PC-9 (cell line): ENCODE measurements around the gene CHFR. TPM values are rescaled to one million over a fixed set of nuclear protein-coding genes. Genes with fewer than 3 reads are reported as not detected.

Source experiments
- BruUV-seq: library from RNA; stranded (reverse); fragments of 400-500 nt; replicated peaks from 2 replicates; lab custom pipeline; 2021; lab: Mats Ljungman, UMichigan
- CTCF ChIA-PET: fragments of 300-600 bp; sonication (Branson Sonifier 250); formaldehyde crosslinking; loops from one replicate; lab custom pipeline; 2022; ENCODE audit warnings: antibody characterized with exemption; lab: Charles Lee
- POLR2A ChIA-PET: fragments of 300-600 bp; sonication (Branson Sonifier 250); formaldehyde crosslinking; loops from one replicate; lab custom pipeline; 2022; ENCODE audit warnings: antibody characterized with exemption; ENCODE audit not compliant: unreplicated experiment; lab: Charles Lee
- DNase-seq, 2 experiments: peaks; one replicate each; pipeline versions ENCODE4 v3.0.0 to v3.0.0-alpha.2; 2015 to 2022; ENCODE audit warnings: mixed read lengths in 1 of 2
- H2AFZ ChIP-seq: fragments of 200-600 bp; sonication (generic); 2 replicates; pipeline ENCODE4 v1.8.1; 2017; ENCODE audit warnings: antibody characterized with exemption
- H3F3A ChIP-seq: fragments of 200-600 bp; sonication (generic); 2 replicates; pipeline ENCODE4 v1.8.1; 2017; ENCODE audit warnings: antibody characterized with exemption, mild to moderate bottlenecking, low read depth; ENCODE audit not compliant: insufficient read depth
- H3K27ac ChIP-seq: fragments of 200-600 bp; sonication (generic); 2 replicates; pipeline ENCODE4 v1.6.1; 2016; ENCODE audit warnings: mixed run types
- H3K27me3 ChIP-seq: fragments of 200-600 bp; sonication (generic); 2 replicates; pipeline ENCODE4 v1.6.1; 2016; ENCODE audit warnings: low read depth, mixed run types; ENCODE audit not compliant: insufficient read depth
- H3K36me3 ChIP-seq: fragments of 200-600 bp; sonication (generic); 2 replicates; pipeline ENCODE4 v1.6.1; 2016; ENCODE audit warnings: low read depth, mixed run types
- H3K4me1 ChIP-seq: fragments of 200-600 bp; sonication (generic); replicated peaks from 2 replicates; pipeline ENCODE4 v1.6.1; 2016; ENCODE audit warnings: mixed run types; ENCODE audit not compliant: insufficient read depth
- H3K4me2 ChIP-seq: fragments of 200-600 bp; sonication (generic); 2 replicates; pipeline ENCODE4 v1.6.1; 2017; ENCODE audit warnings: mixed run types
- H3K4me3 ChIP-seq: fragments of 200-600 bp; sonication (generic); 2 replicates; pipeline ENCODE4 v1.6.1; 2016; ENCODE audit warnings: mixed run types
- H3K79me2 ChIP-seq: fragments of 200-600 bp; sonication (generic); 2 replicates; pipeline ENCODE4 v1.6.1; 2017; ENCODE audit warnings: low read depth, mixed run types
- H3K9me2 ChIP-seq: fragments of 200-600 bp; sonication (generic); 2 replicates; pipeline ENCODE4 v1.8.1; 2017; ENCODE audit warnings: mild to moderate bottlenecking; ENCODE audit not compliant: insufficient read depth
- H3K9me3 ChIP-seq: fragments of 200-600 bp; sonication (generic); 2 replicates; pipeline ENCODE4 v1.8.1; 2016; ENCODE audit warnings: low read depth; ENCODE audit not compliant: insufficient read depth
- H4K20me1 ChIP-seq: fragments of 200-600 bp; sonication (generic); 2 replicates; pipeline ENCODE4 v1.8.1; 2017; ENCODE audit not compliant: insufficient read depth
- CTCF ChIP-seq: fragments of 200-600 bp; sonication (generic); conservative IDR thresholded peaks from 2 replicates; pipeline ENCODE4 v1.6.1; 2017; ENCODE audit warnings: mixed run types, antibody characterized with exemption, mild to moderate bottlenecking, moderate library complexity
- EZH2 ChIP-seq: fragments of 200-600 bp; sonication (generic); IDR thresholded peaks from 2 replicates; pipeline ENCODE4 v1.8.0; 2017; ENCODE audit warnings: antibody characterized with exemption, low read depth
- intact Hi-C: fragments of 100-400 bp; cut with micrococcal nuclease; formaldehyde crosslinking; loops from one replicate; pipeline ENCODE4 v1.10.0; 2022; ENCODE audit not compliant: unreplicated experiment
- total RNA-seq: library from RNA; stranded (reverse); gene quantifications from 2 replicates; pipeline ENCODE4 v1.2.3, GENCODE V29; 2021

CHFR gene
- total RNA-seq, 1 experiment from 2014 or later = 17.8 TPM

GRCh38 chr12:132872073-132872855 lies 15.1 kb downstream of the CHFR start:
- Histone ChIP-seq H4K20me1 (no peaks in the 10 kb centered on the region), H3K9me3 (no peaks in the 10 kb centered on the region), H3K4me1 (no peaks in the 10 kb centered on the region), H3K4me2 (no peak overlapping the region), H3K4me3 (no peak overlapping the region), H3K9me2 (no peaks in the 10 kb centered on the region), H3K27me3 (no peaks in the 10 kb centered on the region), H3K79me2 (no peaks in the 10 kb centered on the region), H3K36me3 (peaks cover 2% of the 10 kb centered on the region; the same call in 1 of the 2 replicates), H2AFZ (no peak overlapping the region), H3F3A (peaks cover 2% of the 10 kb centered on the region; the same call in 1 of the 2 replicates), H3K27ac (no peak overlapping the region)
- ChIA-PET CTCF (no interaction called here), POLR2A (no interaction called here)
- TF ChIP-seq EZH2 (no peak), CTCF (no peak)
- no TSS peak for BruUV-seq
- intact Hi-C loops = no loop called here
- no peak for DNase-seq

- Histone ChIP-seq H3K27me3 (no peaks in the 10 kb centered on the region), H2AFZ (no peak overlapping the region), H4K20me1 (no peaks in the 10 kb centered on the region), H3K4me2 (no peak overlapping the region), H3K9me3 (peaks cover 9% of the 10 kb centered on the region; the same call in 1 of the 2 replicates), H3K27ac (no peak overlapping the region), H3K4me3 (no peak overlapping the region), H3K4me1 (no peaks in the 10 kb centered on the region), H3K79me2 (no peaks in the 10 kb centered on the region), H3K36me3 (peaks cover 7% of the 10 kb centered on the region; the same call in 1 of the 2 replicates), H3F3A (peaks cover 18% of the 10 kb centered on the region), H3K9me2 (no peaks in the 10 kb centered on the region)
- CTCF ChIA-PET = interaction anchor here (0.7 kb wide), 1 partner anchor 231 kb away, joined by 13 read pairs; no protein-coding TSS in a partner anchor
- no peak for DNase-seq
- no TSS peak for BruUV-seq
- TF ChIP-seq CTCF = no peak
- no peak for TF ChIP-seq EZH2
- POLR2A ChIA-PET = no interaction called here
- intact Hi-C loops = no loop called here
Observed at GRCh38 chr12:132869551-132869950, 17.9 kb downstream of the CHFR start.

GRCh38 chr12:132866251-132866828 lies 21.1 kb downstream of the CHFR start:
- Histone ChIP-seq H3K9me3 (peaks cover 9% of the 10 kb centered on the region; the same call in 1 of the 2 replicates), H3K4me2 (no peak overlapping the region), H3K27ac (no peak overlapping the region), H3K79me2 (no peaks in the 10 kb centered on the region), H3K36me3 (peaks cover 7% of the 10 kb centered on the region; the same call in 1 of the 2 replicates), H3K4me1 (no peaks in the 10 kb centered on the region), H3K9me2 (no peaks in the 10 kb centered on the region), H2AFZ (no peak overlapping the region), H3K27me3 (no peaks in the 10 kb centered on the region), H3K4me3 (no peak overlapping the region), H3F3A (peaks cover 18% of the 10 kb centered on the region), H4K20me1 (no peaks in the 10 kb centered on the region)
- ChIA-PET POLR2A (no interaction called here), CTCF (no interaction called here)
- no peak for TF ChIP-seq CTCF
- no peak for TF ChIP-seq EZH2
- intact Hi-C loops = no loop called here
- no peak for DNase-seq
- no TSS peak for BruUV-seq
